Mesenchymal stem cell (in vitro differentiated cells and primary cell): ENCODE results near the gene ERC2.
A peak's percentile ranks its signal among the peaks of the same experiment; 100 is the strongest.

ENCODE experiments used
- DNase-seq: peaks from one replicate; pipeline ENCODE4 v3.0.0-alpha.2; 2013
- H2AFZ ChIP-seq: one replicate; pipeline ENCODE4 v1.6.1; 2013; ENCODE audit warnings: low read depth, mild to moderate bottlenecking, control low read depth, inconsistent platforms, low read length, moderate library complexity
- H2AK5ac ChIP-seq: 2 replicates; pipeline ENCODE4 v1.6.1; 2013; ENCODE audit warnings: low read length, moderate library complexity, mild to moderate bottlenecking, inconsistent platforms; ENCODE audit not compliant: severe bottlenecking
- H2BK120ac ChIP-seq: one replicate; pipeline ENCODE4 v1.6.1; 2013; ENCODE audit warnings: low read depth, mild to moderate bottlenecking, inconsistent platforms, low read length, moderate library complexity
- H2BK12ac ChIP-seq, 2 experiments: one replicate each; pipeline ENCODE4 v1.6.1; 2013; ENCODE audit warnings: inconsistent platforms in 2 of 2, low read length in 2 of 2, mild to moderate bottlenecking in 2 of 2, moderate library complexity in 2 of 2, control low read depth in 1 of 2
- H2BK15ac ChIP-seq: one replicate; pipeline ENCODE4 v1.6.1; 2013; ENCODE audit warnings: mild to moderate bottlenecking, low read depth, inconsistent platforms; ENCODE audit not compliant: poor library complexity, severe bottlenecking
- H2BK5ac ChIP-seq: 2 replicates; pipeline ENCODE4 v1.6.1; 2013; ENCODE audit warnings: low read depth, mild to moderate bottlenecking, low read length, control low read depth, inconsistent platforms; ENCODE audit not compliant: poor library complexity, severe bottlenecking
- H3K14ac ChIP-seq, 2 experiments: one replicate each; pipeline ENCODE4 v1.6.1; 2013; ENCODE audit warnings: inconsistent platforms in 2 of 2, low read length in 2 of 2, control low read depth in 1 of 2, mild to moderate bottlenecking in 1 of 2, moderate library complexity in 1 of 2
- H3K18ac ChIP-seq, 2 experiments: one replicate each; pipeline ENCODE4 v1.6.1; 2013; ENCODE audit warnings: inconsistent platforms in 2 of 2, low read length in 2 of 2, control low read depth in 1 of 2, low read depth in 1 of 2, mild to moderate bottlenecking in 1 of 2
- H3K23ac ChIP-seq, 2 experiments: one replicate each; pipeline ENCODE4 v1.6.1; 2013; ENCODE audit warnings: inconsistent platforms in 2 of 2, low read length in 2 of 2, mild to moderate bottlenecking in 2 of 2, moderate library complexity in 2 of 2, control low read depth in 1 of 2
- H3K27ac ChIP-seq: 2 replicates; pipeline ENCODE4 v1.5.1; 2013; ENCODE audit warnings: mild to moderate bottlenecking, moderate library complexity, low read length, control low read depth, inconsistent platforms; ENCODE audit not compliant: poor library complexity, severe bottlenecking
- H3K27me3 ChIP-seq, 2 experiments: 2 replicates each; pipeline versions ENCODE4 v1.6.1 to v1.7.0; 2013; ENCODE audit warnings: low read length in 2 of 2, mild to moderate bottlenecking in 2 of 2, moderate library complexity in 2 of 2, control low read depth in 1 of 2, inconsistent platforms in 1 of 2; ENCODE audit not compliant: control insufficient read depth in 1 of 2, insufficient read depth in 1 of 2
- H3K36me3 ChIP-seq, 2 experiments: 2 replicates each; pipeline versions ENCODE4 v1.6.1 to v1.7.0; 2013; ENCODE audit warnings: low read length in 2 of 2, control low read depth in 1 of 2, inconsistent platforms in 1 of 2, low read depth in 1 of 2, mild to moderate bottlenecking in 1 of 2; ENCODE audit not compliant: insufficient read depth in 2 of 2, control insufficient read depth in 1 of 2
- H3K4ac ChIP-seq, 2 experiments: one replicate each; pipeline ENCODE4 v1.6.1; 2013; ENCODE audit warnings: inconsistent platforms in 2 of 2, low read length in 2 of 2, mild to moderate bottlenecking in 2 of 2, moderate library complexity in 2 of 2, control low read depth in 1 of 2, low read depth in 1 of 2
- H3K4me1 ChIP-seq: 2 replicates; pipeline ENCODE4 v1.6.1; 2013; ENCODE audit warnings: low read depth, low read length, control low read depth; ENCODE audit not compliant: control insufficient read depth, insufficient read depth
- H3K4me2 ChIP-seq: 2 replicates; pipeline ENCODE4 v1.6.1; 2013; ENCODE audit warnings: low read length, mild to moderate bottlenecking, inconsistent platforms; ENCODE audit not compliant: poor library complexity, severe bottlenecking
- H3K4me3 ChIP-seq, 2 experiments: 2 replicates each; pipeline versions ENCODE4 v1.5.1 to v1.7.0; 2013; ENCODE audit warnings: low read length in 2 of 2, mild to moderate bottlenecking in 2 of 2, control low read depth in 1 of 2, low read depth in 1 of 2; ENCODE audit not compliant: insufficient read depth in 1 of 2
- H3K79me1 ChIP-seq: replicated peaks from 2 replicates; pipeline ENCODE4 v1.6.1; 2013; ENCODE audit warnings: mild to moderate bottlenecking, control low read depth, low read length, inconsistent platforms; ENCODE audit not compliant: poor library complexity, severe bottlenecking
- H3K9ac ChIP-seq: 2 replicates; pipeline ENCODE4 v1.7.0; 2013; ENCODE audit warnings: mild to moderate bottlenecking, low read length, moderate library complexity
- H3K9me3 ChIP-seq: 2 replicates; pipeline ENCODE4 v1.7.0; 2013; ENCODE audit warnings: mild to moderate bottlenecking, low read length; ENCODE audit not compliant: control insufficient read depth
- H4K8ac ChIP-seq: one replicate; pipeline ENCODE4 v1.6.1; 2013; ENCODE audit warnings: inconsistent platforms, mild to moderate bottlenecking, low read length, moderate library complexity
- H4K91ac ChIP-seq: one replicate; pipeline ENCODE4 v1.6.1; 2013; ENCODE audit warnings: mild to moderate bottlenecking, low read length, inconsistent platforms
- WGBS: methylation state at CpG from one replicate; pipeline ENCODE4 v1.1.7; 2013; ENCODE audit warnings: mixed read lengths; 5-methylcytosine and 5-hydroxymethylcytosine counted together

Gene ERC2

DNA sequence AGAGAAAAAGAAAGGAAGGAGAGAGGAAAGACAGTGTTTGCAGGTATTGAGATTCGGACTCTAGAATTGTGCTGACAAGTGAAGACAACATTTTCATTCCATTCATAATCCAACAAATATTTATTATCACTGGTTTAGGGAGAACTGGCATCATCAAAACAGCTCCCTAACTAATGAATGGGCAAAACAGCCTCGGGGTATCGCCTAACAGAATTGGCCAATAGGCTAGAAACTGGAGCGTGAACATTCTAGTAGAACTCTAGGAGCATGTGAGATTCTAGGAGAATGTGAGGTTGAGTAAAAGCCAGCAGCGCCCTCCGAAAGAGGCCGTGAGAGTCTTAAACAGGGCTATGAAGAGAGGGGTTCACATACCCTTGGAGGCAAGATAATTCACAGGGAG lies 759.3 kb downstream of the ERC2 start:
- Histone ChIP-seq H3K14ac (no peak overlapping the region), H3K4me2 (no peak overlapping the region), H3K4me1 (no peaks in the 10 kb centered on the region), H2BK5ac (no peak overlapping the region), H2BK15ac (no peak overlapping the region), H3K23ac (no peak overlapping the region), H3K27ac (no peak overlapping the region), H2BK120ac (no peak overlapping the region), H2AFZ (no peak overlapping the region), H3K9ac (no peak overlapping the region), H2AK5ac (no peak overlapping the region), H4K91ac (no peak overlapping the region), H3K18ac (peak overlapping the region; percentile 28 to 49), H3K36me3 (no peaks in the 10 kb centered on the region), H4K8ac (no peak overlapping the region), H3K79me1 (no peaks in the 10 kb centered on the region), H2BK12ac (peak overlapping the region in 1 of 2 experiments; percentile 81), H3K4me3 (no peak overlapping the region), H3K27me3 (peaks cover 0 to 12% of the 10 kb centered on the region in 2 experiments), H3K4ac (peak overlapping the region in 1 of 2 experiments; percentile 64), H3K9me3 (no peaks in the 10 kb centered on the region)
- 99% methylated on average over 6 of the region's 7 CpGs for WGBS
- no peak for DNase-seq

DNA sequence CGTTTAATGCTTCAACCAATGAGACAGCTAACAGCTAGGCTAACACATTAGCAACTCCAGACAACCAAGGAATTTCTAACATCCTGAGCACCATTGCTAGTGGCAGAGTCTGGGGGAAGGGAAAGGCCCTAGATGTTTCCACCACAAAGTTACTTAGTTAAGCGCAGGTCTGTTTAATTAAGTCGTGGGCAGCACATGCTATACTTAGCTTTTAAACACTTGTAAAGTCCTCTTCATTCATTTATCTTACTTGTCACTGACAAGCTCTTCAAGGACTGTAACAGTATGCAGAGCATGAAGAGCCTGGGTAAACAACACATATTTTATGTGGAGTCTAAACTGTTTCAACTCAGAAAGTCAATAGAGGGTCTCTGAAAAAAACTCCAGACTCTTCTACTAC lies 760.0 kb downstream of the ERC2 start:
- H2AFZ ChIP-seq, result no peak overlapping the region
- H3K27ac ChIP-seq, result no peak overlapping the region
- H3K14ac ChIP-seq, result no peak overlapping the region
- H2BK120ac ChIP-seq, result no peak overlapping the region
- no peak overlapping the region for H3K9ac ChIP-seq
- no peak overlapping the region for H2AK5ac ChIP-seq
- H2BK5ac ChIP-seq, result no peak overlapping the region
- H3K4ac ChIP-seq, result no peak overlapping the region
- no peaks in the 10 kb centered on the region for H3K9me3 ChIP-seq
- no peak overlapping the region for H3K23ac ChIP-seq
- peaks cover 0 to 11% of the 10 kb centered on the region in 2 experiments for H3K27me3 ChIP-seq
- WGBS, result 0% methylated on average over 1 of the region's 3 CpGs
- no peak overlapping the region for H3K18ac ChIP-seq
- H3K79me1 ChIP-seq, result no peaks in the 10 kb centered on the region
- H4K91ac ChIP-seq, result no peak overlapping the region
- no peak overlapping the region for H4K8ac ChIP-seq
- no peaks in the 10 kb centered on the region for H3K4me1 ChIP-seq
- H2BK12ac ChIP-seq, result no peak overlapping the region
- peak; percentile 77 for DNase-seq
- no peak overlapping the region for H3K4me3 ChIP-seq
- H3K4me2 ChIP-seq, result no peak overlapping the region
- H2BK15ac ChIP-seq, result no peak overlapping the region
- no peaks in the 10 kb centered on the region for H3K36me3 ChIP-seq

DNA sequence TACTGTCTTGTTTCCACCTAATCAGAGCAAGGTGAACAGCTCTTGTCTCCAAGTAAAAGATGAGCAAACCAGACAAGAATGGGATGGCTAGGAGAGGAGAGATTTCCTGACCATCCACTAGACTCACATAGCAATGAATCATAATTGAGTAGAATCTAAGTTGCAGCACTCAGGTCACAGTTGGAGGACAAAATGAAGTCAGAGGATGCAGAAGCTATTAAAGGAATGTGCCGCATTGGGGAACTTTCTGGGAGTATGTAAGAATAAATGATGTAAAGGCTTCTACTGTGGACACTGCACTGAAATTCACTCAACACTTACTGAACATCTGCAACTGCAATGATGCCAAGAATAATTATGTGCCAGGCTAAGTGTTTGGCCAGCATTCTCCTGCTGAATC lies 763.7 kb downstream of the ERC2 start:
- peak; percentile 61 for DNase-seq
- H3K4ac ChIP-seq, result no peak overlapping the region
- H2BK15ac ChIP-seq, result no peak overlapping the region
- H4K8ac ChIP-seq, result no peak overlapping the region
- no peaks in the 10 kb centered on the region for H3K79me1 ChIP-seq
- no peak overlapping the region for H2AK5ac ChIP-seq
- no peak overlapping the region for H3K23ac ChIP-seq
- no peaks in the 10 kb centered on the region for H3K9me3 ChIP-seq
- H3K4me1 ChIP-seq, result no peaks in the 10 kb centered on the region
- 38% methylated on average over 1 of the region's 1 CpG for WGBS
- no peak overlapping the region for H3K18ac ChIP-seq
- no peak overlapping the region for H3K4me3 ChIP-seq
- H3K9ac ChIP-seq, result no peak overlapping the region
- no peak overlapping the region for H4K91ac ChIP-seq
- H2BK120ac ChIP-seq, result no peak overlapping the region
- H2BK12ac ChIP-seq, result no peak overlapping the region
- peaks cover 0 to 16% of the 10 kb centered on the region in 2 experiments for H3K27me3 ChIP-seq
- H3K4me2 ChIP-seq, result no peak overlapping the region
- no peaks in the 10 kb centered on the region for H3K36me3 ChIP-seq
- no peak overlapping the region for H2AFZ ChIP-seq
- no peak overlapping the region for H3K14ac ChIP-seq
- H3K27ac ChIP-seq, result no peak overlapping the region
- H2BK5ac ChIP-seq, result no peak overlapping the region

DNA sequence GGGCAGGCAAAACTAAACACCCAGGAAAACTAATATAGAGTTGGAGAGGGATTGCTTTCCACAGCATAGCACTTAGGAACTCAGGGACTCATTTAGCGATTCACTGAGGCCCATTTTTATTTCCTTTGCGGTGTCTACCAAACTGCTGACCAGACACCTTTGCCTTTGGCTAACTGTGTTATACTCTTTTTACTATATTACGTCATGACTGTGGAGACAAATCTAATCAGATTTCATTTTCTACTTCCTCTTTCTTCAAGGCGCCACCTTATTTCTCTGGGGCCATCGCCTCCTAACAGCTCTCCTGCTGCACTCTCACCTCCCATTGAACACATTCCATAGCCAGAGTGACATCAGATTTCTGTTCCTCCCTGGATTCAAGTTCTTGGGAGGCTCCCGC lies 765.4 kb downstream of the ERC2 start:
- Histone ChIP-seq H3K18ac (peak overlapping the region; percentile 56 to 67), H2AK5ac (no peak overlapping the region), H2AFZ (no peak overlapping the region), H3K23ac (no peak overlapping the region), H3K27ac (no peak overlapping the region), H3K36me3 (no peaks in the 10 kb centered on the region), H3K14ac (no peak overlapping the region), H3K4me1 (no peaks in the 10 kb centered on the region), H3K4me3 (no peak overlapping the region), H4K8ac (no peak overlapping the region), H3K4ac (peak overlapping the region in 1 of 2 experiments; percentile 74), H3K79me1 (no peaks in the 10 kb centered on the region), H3K4me2 (no peak overlapping the region), H2BK12ac (peak overlapping the region; percentile 68 to 95), H2BK120ac (peak overlapping the region; percentile 27), H3K9ac (no peak overlapping the region), H3K9me3 (no peaks in the 10 kb centered on the region), H2BK15ac (peak overlapping the region; percentile 46), H3K27me3 (peaks cover 0 to 16% of the 10 kb centered on the region in 2 experiments), H2BK5ac (no peak overlapping the region), H4K91ac (peak overlapping the region; percentile 39)
- WGBS, result 96% methylated on average over 6 of the region's 6 CpGs
- DNase-seq, result no peak
